CD4-positive, alpha-beta T cell treated with Interleukin-10 for 1 hour (primary cell): Measurements from ENCODE around the gene MGAT5B.

ENCODE experiments used
- DNase-seq: peaks from one replicate; pipeline ENCODE4 v3.0.0-alpha.2; 2020

Gene MGAT5B

DNA sequence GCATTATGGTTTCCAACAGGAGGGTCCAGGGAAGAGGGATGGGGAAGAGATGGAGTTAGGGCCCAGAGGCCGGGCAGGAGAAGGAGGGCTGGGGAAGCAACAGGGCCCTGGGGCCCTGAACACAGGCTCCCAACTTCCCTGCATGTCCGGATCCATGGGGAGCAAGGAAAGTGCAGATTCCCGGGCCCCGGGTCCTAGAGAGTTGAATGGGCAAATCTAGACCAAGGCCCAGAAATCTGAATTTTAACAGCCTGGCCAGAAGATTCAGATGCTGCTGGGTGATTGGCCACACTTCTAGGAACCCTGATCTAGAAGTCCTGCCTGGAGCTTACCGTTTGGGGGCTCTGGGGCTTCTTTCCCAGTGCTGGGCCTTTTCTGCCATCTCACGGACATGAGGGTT, 13.2 kb downstream of the MGAT5B start:
- no peak for DNase-seq

DNA sequence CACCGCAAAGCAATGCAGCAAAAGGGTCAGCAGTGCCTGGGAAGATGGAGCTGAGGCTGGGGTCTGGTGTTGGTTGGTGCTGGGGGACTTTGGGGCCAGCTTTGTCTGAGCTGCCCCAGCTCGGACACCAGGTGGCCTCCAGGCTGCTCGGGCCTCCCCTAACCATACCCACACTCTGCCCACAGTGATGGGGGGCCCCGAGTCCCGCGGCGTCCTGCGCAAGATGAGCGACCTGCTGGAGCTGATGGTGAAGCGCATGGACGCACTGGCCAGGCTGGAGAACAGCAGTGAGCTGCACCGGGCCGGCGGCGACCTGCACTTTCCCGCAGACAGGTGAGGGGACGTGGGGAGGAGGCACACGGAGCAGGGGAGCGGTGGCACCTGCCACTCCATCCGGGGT, 13.8 kb downstream of the MGAT5B start:
- DNase-seq = no peak

DNA sequence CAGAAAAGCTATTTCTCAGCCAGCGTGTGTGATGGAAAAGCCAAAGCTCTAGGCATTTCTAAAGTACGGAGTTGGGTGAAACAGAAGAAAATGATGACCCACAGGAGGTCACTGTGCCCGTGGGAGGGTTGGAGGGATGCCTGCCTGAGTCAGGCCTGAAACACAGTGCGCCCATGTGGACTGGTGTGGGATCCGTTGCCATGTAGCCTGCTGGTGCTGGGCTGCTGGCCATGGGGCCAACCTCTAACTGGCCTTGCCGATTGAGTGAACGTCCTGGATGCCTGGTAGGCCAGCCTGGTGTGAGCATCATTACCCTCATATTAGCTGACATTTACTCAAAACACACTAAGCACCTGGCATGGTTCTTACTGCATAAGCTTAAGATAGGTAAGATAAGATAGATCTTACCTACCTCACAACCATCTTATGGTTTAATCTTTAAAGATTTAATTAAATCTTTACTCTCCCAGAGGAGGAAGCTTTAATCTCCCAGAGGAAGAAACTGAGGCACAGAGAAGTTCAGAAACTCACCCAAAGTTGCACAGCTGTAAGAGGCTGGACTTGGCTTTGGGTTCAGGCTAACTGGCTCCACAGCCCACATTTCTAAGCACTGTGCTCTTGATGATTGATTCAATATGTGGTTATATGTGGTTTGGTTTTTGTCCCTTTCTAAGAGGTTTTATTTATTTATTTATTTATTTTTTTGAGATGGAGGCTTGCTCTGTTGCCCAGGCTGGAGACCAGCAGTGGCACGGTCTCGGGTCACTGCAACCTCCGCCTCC, 15.7 kb downstream of the MGAT5B start:
- no peak for DNase-seq

DNA sequence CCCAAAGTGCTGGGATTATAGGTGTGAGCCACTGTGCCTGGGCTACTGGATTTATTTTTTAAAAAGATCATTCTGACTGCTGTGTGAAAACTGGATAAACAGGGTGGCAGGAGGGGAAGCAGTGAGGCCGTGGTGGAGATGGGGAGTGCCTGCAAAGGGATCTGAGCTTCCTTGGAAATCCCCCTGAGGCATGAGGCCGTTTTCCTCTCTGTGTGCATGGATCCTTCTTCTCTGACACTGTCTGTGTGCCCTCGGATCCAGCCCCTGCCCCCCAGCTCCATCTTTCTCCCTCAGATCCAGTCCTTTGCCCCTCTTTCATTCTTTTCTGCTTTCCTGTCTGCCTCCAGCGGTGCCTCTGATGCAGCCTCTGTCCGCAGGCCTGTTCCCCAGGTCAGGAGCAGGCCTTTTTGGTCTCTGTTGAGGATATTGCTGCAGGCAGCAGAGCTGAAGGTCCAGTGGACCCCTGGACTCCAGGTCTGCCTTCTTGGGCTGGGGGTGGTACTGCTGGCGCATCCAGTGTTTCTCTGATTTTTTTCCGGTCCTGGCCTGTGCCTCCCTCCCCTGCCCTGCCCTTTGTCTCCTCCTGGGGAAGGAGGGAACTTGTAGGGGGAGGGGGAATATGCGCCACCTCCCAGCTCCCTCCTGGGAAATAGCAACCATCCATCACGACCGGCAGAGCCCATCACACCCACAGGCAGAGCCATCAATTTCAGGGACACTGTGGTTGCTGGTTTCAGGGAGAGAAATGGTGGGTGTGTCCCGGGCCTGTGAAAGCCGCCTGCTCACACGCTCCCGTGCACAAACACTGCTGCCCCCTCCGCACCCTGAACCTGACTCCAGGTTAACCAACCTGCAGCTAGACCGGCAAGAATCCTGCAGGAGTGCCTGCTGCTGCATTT, 17.0 kb downstream of the MGAT5B start:
- no peak for DNase-seq

DNA sequence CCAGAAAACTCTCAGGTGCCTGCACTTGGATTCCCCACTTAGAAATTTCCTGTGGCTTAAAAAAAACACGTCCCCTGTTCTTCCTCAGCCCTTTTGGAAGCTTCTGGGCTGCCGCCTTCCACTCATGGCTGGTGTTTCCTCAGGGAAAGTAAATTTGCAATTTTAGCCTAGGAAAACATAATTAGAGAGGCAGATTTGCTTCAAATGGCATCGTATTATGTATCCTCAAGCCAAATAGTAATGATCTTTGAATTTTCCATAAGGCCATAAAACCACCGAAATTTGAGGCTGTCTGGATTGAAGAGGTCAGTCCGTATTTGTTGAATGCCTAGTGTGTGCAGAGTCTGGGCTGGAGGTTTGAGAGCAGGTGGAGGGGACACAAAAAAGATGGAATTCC, 17.7 kb downstream of the MGAT5B start:
- no peak for DNase-seq

DNA sequence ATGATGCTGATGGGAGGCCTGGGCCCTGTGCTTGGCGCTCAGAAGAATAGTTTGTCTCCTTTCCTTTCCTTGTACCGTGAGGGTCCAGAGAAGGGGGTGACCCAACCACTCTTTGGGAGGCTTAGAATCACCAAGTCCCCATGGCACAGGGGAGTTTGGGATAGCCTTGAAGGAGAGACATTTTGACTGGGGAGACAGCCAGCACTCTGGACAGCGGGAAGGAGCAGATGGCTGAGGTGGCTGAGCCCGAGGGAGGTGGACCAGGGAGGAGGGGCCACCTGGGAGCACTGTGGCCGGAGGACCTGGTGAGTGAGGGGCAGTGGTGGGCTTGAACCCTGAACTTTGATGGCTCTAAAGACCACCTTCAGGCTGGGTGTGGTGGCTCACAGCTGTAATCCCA, 18.2 kb downstream of the MGAT5B start:
- DNase-seq = no peak

DNA sequence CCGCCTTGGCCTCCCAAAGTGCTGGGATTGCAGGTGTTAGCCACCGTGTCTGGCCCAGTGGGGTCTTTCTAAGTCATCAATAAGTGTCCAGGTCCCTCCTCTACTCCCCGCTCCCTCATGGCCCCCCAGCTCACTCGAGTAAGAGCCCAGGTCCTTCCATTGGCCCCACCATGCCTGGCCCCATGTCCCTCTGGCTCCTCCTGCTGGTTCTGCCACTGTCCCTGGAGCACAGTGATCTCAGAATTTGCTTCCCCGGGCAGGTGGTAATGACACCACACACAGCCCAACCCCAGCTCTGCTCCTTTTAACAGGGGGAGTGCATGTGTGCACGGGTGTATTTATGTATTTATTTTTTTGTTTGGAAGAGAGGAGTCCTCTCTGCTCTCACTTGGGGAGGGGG, 19.6 kb downstream of the MGAT5B start:
- no peak for DNase-seq

DNA sequence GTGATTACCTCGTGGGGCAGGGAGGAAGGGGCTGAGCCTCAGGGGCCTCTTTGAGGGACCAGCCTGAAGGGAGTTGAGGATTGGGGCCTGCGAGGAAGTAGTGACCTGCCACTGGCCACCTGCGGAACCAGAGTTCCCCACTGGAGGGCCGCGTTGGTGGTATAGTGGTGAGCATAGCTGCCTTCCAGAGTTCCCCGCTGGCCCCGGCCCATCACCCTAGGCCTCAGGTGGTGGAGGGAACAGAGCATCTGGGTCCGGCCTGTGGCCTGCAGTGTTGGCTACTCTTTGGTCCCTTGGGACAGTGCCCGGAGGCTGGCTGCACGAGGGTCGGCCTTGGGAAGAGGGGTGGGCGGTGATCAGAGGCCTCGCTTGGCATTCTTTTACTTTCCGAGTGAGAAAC, 20.5 kb downstream of the MGAT5B start:
- DNase-seq = no peak

DNA sequence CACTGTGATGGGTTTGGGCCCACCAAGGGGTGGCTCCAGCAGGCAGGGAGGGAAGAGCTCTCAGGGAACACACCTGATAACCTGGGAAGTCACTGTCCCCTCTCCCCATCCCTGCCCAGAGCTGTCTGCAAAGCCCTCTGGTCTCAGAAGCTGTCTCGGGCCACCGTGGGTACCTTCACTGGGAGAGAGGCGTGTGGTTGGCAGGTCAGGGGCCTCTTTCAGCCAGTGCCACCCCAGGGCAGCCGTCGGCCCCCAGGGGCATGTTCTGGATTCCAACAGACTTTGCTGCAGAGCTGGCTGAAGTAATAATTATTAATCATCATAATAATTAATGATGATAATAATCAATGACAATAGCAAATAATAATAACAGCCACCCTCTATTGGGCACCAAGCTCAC, 21.1 kb downstream of the MGAT5B start:
- DNase-seq = no peak

DNA sequence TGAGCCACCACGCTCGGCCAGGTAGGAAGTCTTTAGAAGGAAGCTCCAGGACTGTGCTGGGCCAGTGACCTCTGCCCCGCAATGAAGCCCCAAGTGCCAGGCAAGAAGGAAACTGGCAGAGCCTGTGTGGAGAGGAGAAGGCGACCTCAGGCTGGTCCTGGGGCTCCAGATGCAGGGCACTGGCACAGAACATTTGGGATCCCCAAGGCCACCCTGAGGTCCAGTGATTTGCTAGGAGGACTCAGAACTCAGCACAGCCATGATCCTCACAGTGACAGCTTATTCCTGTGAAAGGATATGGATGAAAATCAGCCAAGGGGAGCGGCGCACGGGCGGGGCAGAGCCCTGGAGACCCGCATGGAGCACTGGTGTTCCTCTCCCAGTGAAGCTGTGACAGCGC, 24.1 kb downstream of the MGAT5B start:
- no peak for DNase-seq

DNA sequence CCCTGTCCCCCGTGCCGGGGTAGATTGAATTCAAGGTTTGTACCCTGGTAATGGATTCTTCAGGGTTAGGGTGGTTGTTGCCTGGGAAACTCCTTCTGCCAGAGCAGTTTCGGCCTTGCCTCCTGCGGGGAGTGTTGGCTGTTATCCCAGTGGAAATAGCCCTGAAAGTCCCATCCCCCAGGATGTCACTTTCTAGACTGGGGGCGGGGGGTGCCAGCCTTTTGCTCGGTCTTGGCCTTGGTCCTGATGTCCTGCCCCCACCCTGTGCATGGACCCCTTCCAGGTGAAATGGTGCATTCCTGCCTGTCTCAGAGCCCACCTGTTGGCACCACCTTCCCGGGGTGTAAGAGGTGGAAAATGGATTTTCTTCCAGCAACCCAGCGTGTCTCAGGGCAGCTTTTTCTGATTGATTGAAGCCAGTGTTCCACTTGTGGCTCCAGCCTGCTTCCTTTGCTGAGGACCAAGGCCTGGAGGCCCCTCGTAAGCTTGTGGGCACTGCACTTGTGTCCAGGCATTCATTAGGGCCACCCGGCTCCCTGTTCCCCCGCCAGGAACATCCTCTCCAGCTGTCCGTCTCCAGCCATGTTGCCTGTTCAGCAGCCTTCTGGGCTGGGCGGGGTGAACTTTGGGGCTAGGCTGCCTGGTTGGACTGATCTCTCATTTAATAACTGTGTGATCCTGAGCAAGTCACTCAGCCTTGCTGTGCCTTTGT, 25.6 kb downstream of the MGAT5B start:
- no peak for DNase-seq

DNA sequence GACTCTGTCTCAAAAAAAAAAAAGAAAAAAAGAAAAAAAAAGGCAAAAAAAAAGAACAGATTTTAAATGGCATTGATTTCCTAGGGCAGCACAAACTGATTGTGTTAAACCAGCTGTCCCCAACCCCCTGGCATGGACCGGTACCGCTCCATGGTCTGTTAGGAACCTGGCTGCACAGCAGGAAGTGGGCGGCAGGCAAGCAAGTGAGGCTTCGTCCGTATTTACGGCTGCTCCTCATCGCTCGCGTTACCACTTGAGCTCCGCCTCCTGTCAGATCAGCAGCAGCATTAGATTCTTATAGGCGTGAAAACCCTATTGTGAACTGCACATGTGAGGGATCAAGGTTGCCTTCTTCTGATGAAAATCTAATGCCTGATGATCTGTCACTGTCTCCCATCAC, 26.6 kb downstream of the MGAT5B start:
- DNase-seq = no peak

DNA sequence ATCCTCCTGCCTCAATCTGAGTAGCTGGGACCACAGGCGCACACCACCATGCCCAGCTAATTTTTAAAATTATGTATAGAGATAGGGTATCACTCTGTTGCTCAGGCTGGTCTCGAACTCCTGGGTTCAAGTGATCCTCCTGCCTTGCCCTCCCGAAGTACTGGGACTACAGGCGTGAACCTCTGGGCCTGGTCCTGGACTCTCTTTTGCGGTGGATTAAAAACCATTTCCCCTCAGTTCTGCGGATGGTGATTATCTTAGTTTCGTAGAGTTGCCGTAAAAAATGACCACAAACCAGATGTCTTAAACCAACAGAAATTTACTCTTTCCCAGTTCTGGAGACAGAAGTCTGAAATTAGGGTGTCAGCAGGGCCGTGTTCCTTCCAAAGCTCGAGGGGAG, 28.8 kb downstream of the MGAT5B start:
- DNase-seq = no peak

DNA sequence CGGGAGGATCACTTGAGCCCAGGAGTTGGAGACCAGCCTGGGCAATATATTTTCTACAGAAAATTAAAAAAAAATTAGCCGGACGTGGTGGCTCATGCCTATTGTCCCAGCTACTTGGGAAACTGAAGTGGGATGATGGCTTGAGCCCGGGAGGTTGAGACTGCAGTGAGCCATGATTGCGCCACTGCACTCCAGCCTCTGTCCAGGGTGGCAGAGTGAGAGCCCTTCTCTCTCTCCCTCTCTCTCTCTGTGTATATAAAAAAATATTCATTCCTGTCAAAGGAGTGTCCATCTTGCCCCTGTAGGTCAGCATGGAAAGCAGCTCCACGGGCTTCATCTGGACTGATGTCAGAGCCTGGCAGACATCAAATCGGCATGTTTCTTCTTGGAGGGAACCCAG, 31.2 kb downstream of the MGAT5B start:
- no peak for DNase-seq

DNA sequence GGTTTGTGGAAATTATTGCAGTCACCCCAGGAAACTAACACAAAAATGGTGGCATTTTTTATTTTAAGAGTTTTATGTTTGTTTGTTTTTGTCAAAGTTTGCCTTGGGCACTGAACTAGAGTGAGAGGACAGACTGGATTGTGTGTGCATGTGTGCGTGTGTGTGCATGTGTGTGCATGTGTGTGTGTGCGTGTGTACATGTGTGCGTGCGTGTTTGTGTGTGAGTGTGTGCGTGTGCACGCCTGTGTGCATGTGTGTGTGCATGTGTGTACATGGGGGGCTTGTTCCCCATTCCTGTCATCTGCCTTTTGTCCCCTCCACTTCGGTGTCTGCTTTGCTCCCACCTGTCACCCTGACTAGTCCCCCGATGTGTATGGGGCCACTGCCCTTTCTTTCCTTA, 32.5 kb downstream of the MGAT5B start:
- DNase-seq = no peak

DNA sequence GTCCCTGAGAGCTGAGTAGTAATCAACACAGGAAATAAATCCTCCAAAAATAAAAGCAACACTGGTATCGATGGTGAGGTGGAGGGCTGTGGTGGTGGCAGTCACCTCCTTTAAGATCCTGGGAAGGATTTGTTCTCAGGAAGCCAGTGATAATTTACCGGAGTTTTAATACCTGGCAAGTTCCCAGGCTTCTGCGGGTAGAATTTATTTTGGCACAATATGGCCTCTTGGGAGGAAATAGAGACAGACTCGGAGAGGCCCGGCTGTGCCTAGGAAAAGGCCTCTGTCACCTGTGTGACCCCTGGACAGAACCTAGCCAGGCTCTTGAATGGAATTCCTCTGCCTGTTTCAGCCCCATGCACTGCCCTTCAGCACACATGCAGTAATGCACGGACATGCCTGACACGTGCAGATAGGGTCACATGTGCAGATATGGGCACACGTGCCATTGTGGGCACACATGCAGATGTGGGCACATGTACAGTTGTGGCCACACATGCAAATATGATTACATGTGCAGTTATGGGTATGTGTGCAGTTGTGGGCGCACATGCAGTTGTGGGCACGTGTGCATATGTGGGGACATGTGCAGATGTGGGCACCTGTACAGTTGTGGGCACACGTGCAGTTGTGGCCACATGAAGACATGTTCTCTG, 33.5 kb downstream of the MGAT5B start:
- no peak for DNase-seq

DNA sequence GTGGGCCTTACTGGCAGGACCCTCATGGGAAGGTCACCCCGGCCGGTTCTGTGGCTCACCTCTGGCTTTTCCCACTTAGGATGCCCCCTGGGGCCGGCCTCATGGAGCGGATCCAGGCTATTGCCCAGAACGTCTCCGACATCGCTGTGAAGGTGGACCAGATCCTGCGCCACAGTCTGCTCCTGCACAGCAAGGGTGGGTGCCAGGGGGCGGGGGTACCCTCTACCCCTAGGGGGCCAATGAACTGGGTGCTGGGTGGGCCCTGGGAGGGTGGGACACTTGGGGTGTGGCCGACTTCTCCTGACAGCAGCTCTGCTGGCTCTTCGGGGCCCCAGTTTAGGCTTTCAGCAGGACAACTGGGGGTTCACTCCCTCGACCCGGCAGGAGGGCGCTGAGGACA, 34.3 kb downstream of the MGAT5B start:
- no peak for DNase-seq

DNA sequence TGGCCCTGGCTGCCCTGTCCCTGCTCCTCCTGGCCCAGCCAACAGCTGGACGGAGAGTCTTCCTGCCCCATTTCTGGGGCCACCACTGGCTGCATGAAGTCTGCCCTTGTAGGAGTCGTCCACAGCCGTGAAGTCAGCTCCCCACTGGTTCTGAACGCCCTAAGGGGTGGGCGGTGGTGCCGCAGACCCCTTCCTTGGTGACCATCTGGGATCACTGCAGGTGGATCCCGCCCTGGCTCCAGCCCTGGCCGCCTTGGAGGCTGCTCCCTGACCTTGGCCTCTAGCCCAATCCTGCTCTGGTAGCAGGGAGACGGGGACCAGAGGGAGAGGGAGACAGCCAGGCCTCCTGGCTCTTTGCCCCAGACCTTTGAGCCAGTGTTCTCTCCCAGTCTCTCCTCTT, 35.4 kb downstream of the MGAT5B start:
- DNase-seq = no peak

DNA sequence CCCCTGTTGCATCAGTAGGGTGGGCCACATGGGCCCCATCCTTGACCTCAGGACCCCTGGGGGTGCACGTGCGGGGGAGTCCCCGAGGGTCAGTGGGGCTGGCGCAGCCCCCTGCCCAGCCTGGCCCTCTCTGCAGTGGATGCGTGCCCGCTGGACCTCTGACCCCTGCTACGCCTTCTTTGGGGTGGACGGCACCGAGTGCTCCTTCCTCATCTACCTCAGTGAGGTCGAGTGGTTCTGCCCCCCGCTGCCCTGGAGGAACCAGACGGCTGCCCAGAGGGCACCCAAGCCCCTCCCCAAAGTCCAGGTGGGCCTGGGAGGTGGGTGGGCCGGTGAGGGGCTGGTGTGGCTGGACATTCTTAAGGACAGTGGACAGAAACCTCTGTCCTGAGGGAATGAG, 35.9 kb downstream of the MGAT5B start:
- DNase-seq = no peak

DNA sequence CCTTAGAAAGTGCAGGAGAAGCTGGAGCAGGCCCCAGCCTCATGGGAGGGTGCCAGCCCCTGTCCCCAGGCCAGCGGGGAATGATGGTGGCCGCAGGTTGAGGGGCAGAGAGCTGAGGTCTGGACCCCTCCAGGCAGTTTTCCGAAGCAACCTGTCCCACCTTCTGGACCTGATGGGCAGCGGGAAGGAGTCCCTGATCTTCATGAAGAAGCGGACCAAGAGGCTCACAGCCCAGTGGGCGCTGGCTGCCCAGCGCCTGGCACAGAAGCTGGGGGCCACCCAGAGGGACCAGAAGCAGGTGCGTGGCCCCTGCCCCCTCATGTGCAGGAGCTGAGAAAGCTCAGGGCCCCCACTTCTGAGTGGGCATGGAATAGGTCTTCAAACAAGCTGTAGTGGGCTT, 36.8 kb downstream of the MGAT5B start:
- DNase-seq = no peak

DNA sequence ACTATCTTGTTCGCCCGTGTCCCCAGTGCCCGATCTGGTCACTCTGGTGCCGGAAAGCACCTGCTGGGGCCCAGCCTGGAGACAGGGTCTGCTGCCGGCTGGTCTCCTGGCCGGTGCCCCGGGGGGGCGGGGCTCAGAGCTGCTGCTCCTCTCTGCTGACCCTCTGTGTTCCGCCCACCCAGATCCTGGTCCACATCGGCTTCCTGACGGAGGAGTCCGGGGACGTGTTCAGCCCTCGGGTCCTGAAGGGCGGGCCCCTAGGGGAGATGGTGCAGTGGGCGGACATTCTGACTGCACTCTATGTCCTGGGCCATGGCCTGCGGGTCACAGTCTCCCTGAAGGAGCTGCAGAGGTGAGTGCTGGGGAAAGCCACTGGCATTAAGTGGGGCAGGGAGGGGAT, 37.6 kb downstream of the MGAT5B start:
- no peak for DNase-seq

DNA sequence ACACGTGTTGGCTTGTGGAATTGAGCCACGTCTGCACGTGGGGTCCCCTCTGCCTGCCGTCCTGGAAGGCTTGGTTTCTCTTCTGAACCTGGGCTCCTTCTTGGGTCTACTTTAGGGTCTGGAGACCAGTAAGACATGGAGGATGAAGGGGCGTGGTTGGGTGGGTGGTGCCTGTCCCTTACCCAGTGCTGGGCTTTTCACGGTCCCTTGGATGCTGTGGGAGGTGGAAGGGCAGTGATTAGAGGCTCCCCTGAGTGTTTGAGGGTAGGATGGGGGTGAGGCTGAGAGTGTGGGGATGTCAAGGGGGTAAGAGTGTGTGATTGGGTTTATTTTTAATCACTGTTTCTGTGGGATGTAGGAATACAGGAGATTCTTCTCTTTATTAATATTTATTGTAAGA, 38.3 kb downstream of the MGAT5B start:
- DNase-seq = no peak

DNA sequence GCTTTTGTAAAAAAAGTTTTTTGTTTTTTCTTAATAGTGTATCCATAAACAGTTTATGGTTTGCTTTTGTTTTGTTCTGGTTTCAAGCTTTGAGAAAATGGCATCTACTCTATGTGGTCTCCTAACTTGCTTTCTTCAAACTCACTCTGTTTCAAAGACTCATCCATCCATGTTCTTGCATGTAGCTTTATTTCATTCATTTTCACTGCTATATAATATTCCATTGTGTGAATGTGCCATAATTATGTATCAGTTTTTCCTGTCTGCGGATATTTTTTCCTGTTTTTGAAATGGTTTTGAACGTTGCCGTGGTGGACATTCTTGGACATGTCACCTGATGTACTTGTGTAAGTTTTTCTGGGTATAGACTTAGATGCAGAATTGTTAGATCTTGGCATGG, 39.1 kb downstream of the MGAT5B start:
- DNase-seq = no peak
